Stimulated activated CD4-positive, alpha-beta T cell treated with anti-CD3 and anti-CD28 coated beads, TNF-alpha, amount 100 ng/mL, for 4 hours (primary cell): ENCODE measurements around the gene ACTBL2.
"Not testable (repeated sequence)": the region's sequence is repeated elsewhere in the genome, so short reads cannot be mapped to it uniquely, and the experiment has no call there.

Source experiments
- DNase-seq, 3 experiments: peaks; one replicate each; pipeline ENCODE4 v3.0.0-alpha.2; 2020; ENCODE audit warnings: low read depth in 3 of 3

The ACTBL2 gene

DNA sequence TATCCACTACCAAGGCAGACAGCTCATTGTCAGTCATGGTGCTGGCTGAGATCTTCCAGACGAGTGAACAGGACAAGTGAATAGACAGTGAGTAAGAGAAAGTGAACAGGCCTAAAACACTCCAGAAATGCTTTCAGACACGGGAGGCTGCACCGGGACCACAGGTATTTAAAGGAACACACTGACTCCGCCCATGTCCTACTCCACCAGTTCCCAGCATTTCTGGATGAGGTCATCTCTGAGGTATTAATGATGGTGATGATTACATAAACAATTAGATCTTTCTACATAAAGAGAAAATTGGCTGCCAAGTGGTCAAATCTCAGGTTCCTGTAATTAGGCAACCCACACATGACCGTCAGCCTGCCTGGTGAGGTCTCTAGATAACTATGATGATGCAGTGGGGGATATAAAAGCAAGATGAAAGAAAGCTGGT is at the start of gene ACTBL2:
ACTBL2 (minus strand) TSS at position 141 of the 436 bp plus-strand sequence; CDS start at position 37, 104 bp downstream.
- no peak for DNase-seq

DNA sequence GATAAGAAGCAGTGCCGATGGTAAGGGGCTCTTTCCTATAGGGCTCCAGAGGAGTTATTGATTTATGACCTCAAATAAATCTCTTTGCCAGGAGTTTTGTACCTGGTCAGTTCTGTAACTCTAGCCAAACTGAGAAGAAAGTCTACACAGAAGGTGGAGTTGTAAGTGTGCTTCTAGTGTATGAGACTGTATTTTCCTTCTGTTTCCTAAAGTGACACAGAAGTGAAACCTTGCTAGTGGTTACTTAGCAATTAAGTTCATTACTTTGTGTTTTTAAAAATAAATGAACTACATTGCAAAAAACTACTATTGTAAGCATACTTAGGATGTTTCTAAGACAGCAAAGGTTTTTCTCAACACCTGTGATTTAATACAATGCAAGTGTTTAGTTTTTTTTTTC is 48.7 kb upstream of the ACTBL2 start:
- DNase-seq, result no peak

DNA sequence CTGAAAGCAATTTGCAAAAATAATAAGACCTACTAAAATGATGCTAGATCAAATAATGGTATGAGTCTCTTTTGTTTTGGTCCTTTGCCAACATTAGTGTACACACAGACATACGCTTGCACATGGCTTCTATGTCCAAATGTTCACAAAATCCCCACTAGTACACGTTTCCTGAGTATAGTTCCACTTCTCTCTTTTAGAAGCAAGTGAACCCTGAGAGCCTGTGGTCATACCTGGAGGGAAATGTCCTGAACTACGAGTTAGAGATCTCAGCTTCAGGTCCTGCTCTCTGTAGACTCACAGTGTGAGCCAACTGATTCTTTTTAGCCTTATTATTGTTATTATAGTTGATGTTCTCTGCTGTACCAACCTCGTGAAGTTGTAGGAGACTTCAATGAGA is 47.3 kb upstream of the ACTBL2 start:
- DNase-seq, result no peak

GRCh38 chr5:57527870-57528269 is 45.3 kb upstream of the ACTBL2 start:
- DNase-seq, result no peak

- no peak for DNase-seq
These were observed 41.9 kb upstream of the ACTBL2 start for GRCh38 chr5:57524348-57525060.

DNA sequence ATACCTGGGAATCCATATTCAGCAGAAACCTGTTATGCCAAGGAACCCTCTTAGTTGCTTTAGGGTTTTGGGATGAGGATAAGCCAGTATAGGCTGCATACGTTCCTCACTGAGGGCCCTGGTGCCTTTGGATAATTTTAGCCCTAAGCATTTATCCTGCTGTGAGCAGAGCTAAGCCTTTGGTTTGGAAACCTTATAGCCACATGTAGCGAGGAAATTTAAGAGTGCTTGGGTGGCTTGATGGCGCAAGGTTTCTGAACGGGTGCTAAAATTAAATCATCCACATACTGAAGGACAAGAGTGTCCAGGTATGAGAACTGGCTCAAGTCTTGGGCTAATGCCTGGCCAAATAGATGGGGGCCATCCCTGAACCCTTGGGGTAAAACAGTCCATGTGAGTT is 39.9 kb upstream of the ACTBL2 start:
- DNase-seq, result not testable (repeated sequence)

GRCh38 chr5:57518415-57518814 is 35.8 kb upstream of the ACTBL2 start:
- not testable (repeated sequence) for DNase-seq

- no peak for DNase-seq
These were observed 34.6 kb upstream of the ACTBL2 start for GRCh38 chr5:57517250-57517649.

DNA sequence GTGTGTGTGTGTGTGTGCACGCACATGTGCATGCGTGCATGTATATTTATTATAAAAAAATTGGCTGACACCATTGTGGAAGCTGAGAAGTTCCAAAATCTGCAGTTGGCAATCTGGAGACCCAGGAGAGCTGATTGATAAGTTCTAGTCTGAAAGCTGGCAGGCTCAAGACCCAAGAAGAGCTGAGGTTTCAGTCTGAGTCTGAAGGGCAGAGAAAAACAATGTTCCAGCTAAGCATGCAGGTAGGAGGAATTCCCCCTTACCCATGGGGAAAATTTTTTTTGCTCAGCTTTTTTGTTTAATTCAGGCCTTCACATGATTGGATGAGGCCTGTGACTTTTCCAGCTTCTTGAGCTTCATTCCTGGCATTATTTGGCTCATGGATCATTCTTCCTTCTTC is 31.2 kb upstream of the ACTBL2 start:
- DNase-seq, result no peak

DNA sequence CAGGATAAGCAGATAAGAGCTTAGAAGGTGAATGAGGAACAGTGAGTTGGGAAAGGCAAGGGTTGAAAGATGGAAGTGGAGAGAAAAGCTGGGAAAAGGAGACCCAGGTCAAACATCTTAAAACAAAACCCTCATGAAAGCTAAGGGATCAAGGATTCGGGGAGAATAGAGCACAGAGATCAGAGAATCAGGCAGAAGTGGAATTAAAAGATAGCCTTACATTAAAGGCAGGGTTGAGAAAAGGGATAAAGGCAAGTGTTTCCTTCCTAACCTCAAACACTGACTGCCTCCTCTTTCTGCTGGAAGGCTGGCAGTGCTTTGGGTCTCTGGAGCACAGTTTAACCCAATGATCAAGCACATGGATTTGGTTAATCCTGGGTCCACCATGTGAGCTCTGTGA is 28.7 kb upstream of the ACTBL2 start:
- no peak for DNase-seq

GRCh38 chr5:57509501-57510260 is 27.1 kb upstream of the ACTBL2 start:
- DNase-seq, result no peak

DNA sequence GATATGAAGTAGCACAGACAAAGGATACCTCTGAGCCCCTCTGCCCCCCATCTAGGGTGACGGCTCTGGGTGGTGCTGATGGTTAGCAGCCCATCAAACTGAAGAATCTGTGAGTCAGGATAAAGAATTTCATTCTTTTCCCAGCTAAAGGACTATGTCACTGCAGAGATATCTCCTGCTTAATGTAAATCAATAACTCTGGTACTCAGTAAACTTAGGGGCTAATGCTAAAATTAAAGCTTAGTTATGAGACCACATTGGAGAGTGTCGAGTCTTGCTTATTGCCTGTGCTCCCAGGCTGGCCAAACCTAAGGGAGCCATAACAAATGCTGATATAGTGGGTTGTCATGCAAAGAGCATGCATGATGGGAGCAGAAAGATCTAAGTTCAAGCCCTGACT is 25.6 kb upstream of the ACTBL2 start:
- DNase-seq, result no peak

DNA sequence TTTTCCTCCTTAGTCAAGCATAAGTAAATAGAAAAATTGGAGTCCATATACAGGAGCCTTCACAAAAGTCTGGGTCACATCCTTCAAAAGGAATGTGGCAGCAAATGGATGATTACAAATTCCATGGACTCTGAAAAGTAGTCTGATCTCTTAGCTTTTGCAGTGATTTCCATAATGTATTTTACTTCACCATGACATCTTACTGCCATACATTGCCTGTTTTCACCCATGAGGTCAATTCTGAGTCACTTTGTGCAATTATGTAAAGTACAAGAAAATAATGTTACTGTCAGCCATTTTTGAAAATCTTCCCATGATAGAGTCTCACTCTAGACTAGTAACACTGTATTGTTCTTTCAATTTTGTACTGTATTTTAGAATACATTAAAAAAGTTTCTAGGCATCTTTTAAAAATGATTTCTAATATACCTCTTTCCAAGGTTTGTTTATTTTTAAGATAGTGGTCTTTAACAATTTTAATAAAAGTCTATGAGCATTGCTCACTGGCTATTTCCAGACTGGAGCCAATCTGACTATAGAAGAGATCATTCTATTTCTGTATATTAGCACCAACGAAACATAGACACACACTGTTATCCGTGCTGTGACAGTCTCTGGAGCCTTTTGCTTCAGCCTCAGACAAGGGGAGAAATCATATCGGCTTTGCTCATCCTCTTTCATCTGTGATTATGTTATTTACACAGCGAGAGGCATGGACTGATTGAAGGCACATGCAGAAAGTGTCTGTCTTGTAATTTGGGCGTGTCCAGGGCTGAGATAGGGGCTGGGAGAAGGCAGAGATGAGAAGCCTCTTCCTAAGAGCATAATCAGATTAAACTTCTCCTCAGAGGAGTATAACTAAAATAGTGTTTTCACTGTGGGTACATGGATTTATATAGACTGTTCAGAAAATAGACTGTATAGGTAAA is 22.9 kb upstream of the ACTBL2 start:
- DNase-seq, result no peak

DNA sequence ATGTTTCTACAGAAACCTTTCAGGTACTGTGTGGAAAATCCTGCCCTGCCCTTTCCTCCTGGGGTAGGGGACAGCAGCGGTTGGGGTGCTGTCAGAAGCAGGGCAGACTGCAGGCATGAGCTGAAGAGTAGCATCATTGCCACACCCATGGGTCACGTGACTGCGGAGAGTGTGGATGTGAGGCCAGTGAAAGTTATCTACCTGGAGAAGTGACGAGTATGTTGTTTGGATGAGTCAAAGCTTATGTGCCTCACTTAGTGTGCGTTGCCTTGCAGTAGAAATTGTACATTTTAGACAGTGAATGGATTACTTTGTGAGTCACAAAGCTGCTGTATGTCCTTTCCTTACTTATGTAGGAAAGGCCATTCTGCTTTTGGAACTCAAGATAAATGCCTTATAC is 21.7 kb upstream of the ACTBL2 start:
- DNase-seq, result no peak

DNA sequence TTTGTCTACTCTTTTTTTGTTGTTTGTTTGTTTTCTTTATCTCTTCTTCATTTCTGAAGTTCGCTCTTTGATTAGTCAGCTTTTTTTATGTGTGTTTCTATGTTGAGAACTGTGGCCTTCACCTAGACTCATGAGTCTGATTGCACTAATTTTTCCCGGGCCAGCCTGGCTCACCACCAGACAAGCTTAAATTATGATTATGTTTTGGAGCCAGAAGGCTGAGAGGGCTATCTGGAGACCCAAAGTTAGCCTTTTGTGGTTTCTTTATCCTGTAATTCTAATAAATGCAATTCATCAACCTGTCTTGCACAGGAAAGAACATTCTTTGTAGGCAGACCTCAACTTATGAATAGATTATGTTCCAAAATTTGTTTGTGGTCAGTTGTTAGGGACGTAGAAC is 20.8 kb upstream of the ACTBL2 start:
- DNase-seq, result no peak

DNA sequence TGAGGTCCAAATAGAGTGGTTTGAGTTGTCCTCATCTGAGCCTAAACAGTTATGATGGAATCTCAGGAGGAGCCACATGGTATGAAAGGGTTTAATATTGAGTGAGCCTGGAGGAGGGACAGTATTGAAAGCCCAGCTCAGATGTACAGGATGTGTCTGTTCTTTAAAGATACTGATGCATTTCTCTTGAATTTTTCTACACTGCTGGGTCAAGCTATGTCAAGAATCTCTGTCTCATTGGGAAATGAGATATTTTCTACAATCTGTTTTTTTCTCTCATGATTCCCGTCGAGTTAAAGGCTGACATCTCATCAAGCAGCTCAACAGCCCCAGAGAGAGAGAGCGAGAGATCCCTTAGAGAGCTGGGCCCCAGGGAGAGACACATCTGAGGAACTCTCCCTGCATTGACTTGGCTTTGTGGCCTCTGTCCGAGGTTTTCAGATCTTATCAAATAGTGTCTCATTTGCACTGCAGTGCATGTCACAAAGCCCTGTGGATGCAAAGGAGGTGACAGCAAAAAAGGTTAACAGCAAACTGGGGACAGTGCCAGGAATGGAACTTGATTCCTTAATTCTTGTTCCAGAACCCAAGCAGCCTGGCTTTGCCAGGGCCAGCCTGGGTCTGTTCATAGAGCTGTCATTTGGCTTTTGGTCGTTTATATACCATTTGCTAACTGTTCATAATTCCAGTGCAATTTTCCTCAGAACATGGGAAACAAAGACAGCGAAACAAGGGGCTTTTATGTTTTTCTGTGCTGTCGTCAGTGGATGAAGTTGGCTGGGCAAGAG is 19.0 kb upstream of the ACTBL2 start:
- no peak for DNase-seq

- no peak for DNase-seq
These were observed 16.8 kb upstream of the ACTBL2 start for GRCh38 chr5:57499262-57500050.

- DNase-seq, result no peak
These were observed 15.1 kb upstream of the ACTBL2 start for GRCh38 chr5:57497733-57498132.

DNA sequence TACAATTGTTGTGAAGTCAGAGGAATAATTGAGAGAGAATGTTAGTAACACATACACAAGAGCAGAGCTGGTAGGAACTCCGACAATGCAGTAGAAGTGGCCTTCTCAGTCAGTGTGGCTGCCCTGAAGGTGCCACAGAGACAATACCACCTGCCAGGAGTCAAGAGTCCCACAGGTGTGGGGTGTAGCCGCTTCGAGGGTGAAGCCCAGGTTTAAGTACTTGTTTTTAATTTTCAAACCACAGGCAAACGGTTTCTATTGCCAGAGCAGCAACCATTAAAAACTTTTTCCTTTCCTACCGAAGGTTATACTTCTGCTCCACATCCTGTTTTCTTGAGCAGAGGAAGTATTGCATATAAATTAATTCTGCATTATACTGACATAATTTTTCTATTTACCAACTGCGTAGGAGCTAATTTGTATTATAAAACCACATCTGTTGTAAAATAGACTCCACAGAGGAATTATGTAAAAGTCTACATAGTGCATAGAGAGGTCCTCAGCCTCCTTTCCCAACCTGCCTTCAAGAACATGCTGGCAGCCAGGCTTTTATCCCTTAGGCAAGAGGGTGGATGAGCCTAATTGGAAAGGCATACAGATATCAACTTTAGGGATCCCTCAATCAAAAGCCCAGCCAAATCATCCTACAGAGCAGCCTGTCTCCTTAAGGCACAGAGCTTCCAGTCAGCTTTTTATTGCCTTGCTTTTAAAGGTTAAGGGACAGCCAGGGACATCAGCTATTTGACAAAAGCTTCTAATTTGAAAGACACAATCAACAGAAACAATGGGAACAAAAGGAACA is 12.9 kb upstream of the ACTBL2 start:
- DNase-seq, result no peak
